ENCODE measurements around the gene MT1B. TPM values are rescaled to one million over a fixed set of nuclear protein-coding genes. Genes with fewer than 3 reads are reported as not detected.
"Not testable (repeated sequence)": the region's sequence is repeated elsewhere in the genome, so short reads cannot be mapped to it uniquely, and the experiment has no call there.

The MT1B gene
- polyA plus RNA-seq, 5 donors: not detected

DNA sequence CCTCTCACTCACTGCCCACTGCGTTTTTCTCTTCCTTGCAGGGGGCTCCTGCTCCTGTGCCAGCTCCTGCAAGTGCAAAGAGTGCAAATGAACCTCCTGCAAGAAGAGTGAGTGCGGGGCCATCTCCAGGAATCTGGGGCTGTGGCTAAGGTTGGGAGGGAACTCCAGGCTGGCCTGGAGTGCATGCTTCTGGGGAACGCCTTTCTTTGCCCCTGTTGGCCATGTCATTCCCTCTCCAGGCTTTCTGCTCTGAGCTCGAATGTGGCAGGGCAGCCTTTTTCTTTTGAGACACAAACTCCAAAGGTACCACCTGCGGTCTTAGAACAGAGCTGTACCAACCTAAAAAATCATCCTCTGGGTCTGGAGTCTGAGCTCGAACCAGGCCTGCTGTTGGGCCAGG, 33.5 kb upstream of the MT1B start:
- DNase-seq: no peak

DNA sequence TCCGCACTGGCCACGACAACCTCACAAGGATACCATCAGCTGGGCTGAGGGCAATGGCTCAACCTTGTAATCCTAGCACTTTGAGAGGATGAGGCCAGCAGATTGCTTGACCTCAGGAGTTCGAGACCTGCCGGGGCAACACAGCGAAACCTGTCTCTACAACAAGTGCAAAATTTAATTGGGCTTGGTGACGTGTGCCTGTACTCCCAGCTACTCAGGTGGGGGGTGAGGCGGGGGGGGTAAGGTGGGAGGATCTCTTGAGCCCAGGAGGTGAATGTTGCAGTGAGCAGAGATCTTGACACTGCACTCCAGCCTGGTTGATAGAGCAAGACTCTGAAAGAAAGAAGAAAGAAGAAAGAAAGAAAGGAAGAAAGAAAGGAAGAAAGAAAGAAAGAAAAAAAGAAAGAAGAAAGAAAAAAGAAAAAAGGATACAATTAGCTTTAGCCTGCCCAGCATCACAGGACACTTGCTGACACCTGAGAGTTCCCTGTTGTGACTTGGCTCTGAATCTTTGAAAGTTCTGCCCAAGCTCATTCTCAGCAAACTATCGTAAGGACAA, 31.3 kb upstream of the MT1B start:
- DNase-seq: no peak

DNA sequence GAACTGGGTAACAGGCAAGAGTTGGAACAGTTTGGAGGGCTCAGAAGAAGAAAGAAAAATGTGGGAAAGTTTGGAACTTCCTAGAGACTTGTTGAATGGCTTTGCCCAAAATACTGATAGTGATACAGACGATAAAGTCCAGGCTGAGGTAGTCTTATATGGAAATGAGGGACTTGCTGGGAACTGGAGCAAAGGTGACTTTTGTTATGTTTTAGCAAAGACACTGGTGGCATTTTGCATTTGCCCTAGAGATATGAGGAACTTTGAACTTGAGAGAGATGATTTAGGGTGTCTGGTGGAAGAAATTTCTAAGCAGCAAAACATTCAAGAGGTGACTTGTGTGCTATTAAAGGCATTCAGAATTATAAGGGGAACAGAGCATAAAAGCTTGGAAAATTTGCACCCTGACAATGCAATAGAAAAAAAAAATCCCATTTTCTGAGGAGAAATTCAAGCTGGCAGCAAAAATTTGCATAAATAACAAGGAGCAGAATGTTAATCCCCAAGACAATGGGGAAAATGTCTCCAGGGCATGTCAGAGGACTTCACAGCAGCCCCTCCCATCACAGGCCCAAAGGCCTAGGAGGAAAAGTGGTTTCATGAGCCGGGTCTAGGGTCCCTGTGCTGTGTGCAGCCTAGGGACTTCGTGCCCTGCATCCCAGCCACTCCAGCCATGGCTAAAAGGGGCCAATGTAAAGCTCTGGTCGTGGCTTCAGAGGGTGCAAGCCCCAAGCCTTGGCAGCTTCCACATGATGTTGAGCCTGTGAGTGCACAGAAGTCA, 29.8 kb upstream of the MT1B start:
- DNase-seq: not testable (repeated sequence)

DNA sequence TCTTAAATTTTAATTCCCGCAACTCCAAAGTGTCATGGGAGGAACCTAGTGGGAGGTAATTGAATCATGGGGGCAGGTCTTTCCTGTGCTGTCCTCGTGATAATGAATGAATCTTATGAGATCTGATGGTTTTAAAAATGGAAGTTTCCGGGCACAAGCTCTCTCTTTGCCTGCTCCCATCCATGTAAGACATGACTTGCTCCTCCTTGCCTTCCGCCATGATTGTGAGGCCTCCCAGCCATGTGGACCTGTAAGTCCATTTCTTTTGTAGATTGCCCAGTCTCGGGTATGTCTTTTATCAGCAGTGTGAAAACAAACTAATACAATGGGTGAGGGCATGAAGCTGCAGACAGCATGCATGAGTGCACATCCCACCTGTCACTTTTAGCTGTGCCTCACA, 28.5 kb upstream of the MT1B start:
- DNase-seq: not testable (repeated sequence)

DNA sequence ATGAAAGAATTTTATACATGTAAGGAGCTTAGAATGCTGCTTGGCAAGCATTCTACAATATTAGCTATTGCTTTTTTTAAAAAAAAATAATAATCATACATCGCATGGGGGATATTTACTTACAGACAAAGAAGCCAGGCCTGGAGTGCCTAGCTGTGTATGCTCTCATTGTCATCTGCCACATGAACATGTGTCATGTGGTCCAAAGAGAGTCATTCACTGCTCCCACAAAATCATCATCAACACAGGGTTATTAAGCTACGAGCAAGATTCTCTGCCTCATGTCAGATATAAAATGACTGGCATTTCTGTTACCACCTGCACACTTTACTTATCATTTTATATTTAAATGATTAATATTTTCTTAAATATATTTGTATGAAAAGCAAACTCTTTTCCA, 28.0 kb upstream of the MT1B start:
- DNase-seq: no peak

DNA sequence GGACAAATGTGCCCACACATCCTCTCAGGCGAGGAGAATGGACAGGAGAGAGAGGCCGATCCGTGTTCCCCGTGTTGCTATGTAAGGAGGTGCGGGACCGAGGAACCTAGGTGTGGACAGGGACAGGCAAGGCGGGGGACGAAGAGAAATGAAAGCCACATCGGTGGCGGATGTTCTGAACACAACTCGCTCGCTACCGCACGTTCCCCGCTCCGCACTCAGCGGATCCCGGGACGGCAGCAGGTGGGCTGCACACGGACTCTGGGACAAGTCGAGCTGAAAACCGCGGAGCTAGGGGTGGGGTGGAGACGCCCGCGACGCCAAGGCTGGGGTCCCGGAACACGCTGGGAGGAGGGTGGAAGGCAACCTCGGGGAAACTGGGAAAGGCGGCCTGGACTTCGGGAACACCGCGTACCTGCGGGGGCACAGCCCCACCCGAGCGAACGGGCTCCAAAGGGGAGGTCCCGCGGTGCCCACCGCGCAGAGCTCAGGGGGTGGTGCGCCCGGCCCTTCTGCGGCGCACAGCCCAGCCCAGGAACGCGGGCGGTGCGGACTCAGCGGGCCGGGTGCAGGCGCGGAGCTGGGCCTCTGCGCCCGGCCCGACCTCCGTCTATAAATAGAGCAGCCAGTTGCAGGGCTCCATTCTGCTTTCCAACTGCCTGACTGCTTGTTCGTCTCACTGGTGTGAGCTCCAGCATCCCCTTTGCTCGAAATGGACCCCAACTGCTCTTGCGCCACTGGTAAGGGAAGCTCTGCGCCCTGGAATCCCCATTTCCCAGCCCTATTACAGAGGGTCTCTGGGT, 26.3 kb upstream of the MT1B start, which contains the start of gene MT1E:
MT1E (plus strand) TSS at position 642 of the 803 bp plus-strand sequence; CDS start at position 713, 71 bp downstream.
- DNase-seq: no peak

DNA sequence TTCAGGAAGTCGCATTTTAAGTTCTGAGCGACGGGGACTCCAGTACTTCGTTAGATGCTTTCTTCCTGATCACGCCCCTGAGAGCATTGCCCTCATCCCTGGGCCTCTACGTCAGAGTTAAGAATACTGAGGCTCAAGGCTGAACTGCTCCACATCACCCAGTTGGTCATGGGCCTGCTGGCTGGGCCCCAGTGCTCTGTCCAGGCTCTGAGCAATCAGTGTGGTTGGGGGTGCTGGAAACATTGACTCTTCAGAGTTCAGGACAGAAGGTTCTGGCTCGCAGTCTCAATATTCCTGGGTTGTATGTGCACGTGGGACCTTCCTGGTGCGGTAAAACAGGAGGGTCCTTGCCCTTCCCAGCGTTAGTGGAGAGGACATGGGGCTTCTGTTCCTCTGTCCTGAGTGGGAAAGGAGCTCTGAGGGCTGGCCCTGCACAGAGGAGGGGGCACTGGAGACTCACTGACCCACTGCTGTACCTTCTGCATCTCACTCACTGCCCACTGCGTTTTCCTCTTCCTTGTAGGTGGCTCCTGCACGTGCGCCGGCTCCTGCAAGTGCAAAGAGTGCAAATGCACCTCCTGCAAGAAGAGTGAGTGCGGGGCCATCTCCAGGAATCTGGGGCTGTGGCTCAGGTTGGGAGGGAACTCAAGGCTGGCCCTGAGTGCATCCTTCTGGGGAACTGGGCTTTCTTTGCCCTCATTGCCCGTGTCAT, 25.6 kb upstream of the MT1B start:
- no peak for DNase-seq

DNA sequence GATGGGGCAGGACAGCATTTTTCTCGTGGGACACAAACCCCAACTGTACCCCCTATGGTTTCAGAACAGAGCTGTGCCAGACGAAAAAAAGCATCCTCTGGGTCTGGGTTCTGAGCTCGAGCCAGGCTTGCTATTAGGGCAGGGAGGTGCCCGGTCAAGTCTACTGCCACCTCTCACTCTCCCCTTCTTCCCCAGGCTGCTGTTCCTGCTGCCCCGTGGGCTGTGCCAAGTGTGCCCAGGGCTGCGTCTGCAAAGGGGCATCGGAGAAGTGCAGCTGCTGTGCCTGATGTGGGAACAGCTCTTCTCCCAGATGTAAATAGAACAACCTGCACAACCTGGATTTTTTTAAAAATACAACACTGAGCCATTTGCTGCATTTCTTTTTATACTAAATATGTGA, 25.0 kb upstream of the MT1B start:
- DNase-seq: no peak

DNA sequence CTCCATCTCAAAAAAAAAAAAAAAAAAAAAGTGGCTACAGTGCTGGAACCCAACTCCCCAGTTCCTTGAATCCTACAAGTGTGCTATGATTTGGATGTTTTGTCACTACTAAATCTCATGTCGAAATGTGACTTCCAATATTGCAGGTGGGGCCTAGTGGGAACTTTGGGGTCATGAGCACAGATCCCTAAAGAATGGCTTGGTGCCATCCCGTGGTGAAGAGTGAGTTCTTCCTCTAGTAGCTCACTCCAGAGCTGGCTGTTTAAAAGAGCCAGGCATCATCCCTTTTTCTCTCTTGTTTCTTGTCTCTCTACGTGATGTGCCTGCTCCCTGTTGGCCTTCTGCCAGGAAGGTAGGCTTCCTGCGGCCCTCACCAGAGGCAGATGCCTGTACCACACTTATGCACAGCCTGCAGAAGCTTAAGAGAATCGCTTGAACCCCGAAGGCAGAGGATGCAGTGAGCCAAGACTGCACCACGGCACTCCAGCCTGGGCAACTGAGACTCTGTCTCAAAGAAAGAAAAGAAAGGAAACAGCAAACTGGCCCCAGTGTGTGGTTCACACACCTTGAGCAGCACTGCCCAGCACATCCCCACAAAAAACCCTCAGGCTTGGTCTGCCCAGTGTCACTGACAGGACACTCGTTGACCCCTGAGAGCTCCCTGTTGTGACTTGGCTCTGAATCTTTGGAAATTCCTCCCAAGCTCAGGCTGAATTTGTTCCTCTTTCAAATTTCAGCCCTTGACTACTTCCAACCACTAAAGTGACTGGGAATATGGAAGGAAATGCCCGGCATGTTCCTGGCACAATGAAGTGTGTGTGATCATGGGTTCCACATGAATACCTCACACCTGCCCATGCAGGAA, 23.0 kb upstream of the MT1B start:
- DNase-seq: no peak

DNA sequence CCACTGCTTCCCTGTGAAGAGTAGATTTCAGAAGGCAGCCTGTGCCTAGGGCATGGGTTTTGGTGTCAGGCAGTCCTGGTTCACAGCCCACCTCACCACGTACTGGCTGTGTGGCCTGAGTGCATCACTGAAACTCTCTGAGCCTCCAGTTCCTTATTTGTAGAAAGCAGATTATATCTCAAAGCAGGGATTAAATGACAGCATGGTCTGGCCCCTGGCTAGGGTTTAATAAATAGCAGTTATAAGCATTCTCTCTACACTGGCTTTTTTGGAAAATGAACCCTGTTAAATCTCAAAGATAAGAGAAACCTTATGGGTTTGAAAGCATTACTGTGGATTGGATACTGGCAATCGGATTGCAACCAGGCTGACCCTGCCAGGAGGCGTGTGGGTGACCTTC, 22.2 kb upstream of the MT1B start:
- DNase-seq: no peak

DNA sequence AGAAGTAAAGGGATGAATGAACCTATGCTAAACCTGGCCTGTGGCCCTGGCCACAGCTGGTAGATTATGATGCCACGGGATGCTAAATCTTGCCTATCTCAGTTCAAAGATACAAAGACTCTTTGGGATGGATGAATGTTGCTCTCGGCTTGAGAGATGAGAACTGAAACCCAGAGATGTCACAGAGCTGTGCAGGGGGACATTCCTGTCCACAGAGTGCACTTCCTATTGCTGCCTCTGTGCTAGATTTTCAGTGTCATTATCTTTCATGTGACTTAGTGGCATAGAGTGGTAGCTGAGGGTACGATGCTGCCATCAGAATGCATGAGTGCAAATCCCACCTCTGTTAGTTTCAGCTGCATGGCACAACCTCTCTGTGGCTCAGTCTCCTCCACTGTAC, 21.6 kb upstream of the MT1B start:
- DNase-seq: no peak

DNA sequence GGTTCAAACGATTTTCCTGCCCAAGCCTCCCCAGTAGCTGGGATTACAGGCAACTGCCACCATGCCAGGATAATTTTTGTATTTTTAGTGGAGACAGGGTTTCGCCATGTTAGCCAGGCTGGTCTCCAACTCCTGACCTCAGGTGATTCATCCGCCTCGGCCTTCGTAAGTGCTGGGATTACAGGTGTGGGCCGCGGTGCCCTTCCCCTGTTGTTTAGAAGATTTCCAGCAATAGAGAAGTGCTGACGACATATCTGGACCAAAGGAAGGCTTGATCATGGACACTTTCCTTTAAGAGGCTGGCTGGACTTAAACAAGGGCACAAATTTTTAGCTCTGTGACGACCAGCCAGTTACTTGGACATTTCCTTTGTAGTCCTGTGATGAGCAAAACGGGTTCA, 20.5 kb upstream of the MT1B start:
- no peak for DNase-seq

DNA sequence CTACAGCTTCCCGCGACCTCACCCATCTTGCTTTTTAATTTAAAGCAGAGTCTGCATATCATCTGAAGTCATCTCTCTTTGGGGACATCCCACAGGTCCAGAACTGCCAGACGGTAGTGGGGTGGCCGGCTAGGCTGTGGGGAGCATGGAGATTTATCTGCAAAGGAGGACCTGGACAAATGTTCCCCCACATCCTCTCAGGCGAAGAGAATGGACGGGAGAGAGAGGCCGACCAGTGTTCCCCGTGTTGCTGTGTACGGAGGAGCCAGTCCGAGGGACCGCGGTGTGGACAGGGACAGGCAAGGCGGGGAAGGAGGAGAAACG, 19.9 kb upstream of the MT1B start:
- DNase-seq: no peak

DNA sequence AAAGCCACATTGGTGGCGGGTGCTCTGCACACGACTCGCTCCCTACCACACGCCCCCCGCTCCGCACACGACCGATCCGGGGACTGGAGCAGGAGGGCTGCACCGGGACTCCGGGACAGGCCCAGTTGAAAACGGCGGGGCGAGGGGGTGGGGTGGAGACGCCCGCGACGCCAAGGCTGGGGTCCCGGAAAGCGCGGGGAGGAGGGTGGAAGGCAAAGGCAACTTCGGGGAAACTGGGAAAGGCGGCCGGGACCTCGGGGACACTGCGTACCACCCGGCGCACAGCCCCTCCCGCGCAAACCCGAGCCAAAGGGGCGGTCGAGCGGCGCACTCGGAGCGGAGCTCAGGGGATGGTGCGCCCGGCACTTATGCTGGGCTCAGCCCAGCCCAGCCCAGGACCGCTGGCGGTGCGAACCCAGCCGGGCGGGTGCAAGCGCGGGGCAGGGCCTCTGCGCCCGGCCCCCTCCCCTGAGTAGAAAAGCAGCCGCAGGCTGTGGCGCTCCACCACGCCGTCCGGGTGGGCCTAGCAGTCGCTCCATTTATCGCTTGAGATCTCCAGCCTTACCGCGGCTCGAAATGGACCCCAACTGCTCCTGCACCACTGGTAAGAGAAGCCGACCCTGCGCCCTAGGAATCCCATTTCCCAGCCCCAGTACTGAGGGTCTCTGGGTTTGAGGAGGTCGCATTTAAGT, 19.4 kb upstream of the MT1B start, which contains the start of gene MT1M:
MT1M (plus strand) TSS at position 504 of the 692 bp plus-strand sequence; CDS start at position 577, 73 bp downstream.
- DNase-seq: no peak

DNA sequence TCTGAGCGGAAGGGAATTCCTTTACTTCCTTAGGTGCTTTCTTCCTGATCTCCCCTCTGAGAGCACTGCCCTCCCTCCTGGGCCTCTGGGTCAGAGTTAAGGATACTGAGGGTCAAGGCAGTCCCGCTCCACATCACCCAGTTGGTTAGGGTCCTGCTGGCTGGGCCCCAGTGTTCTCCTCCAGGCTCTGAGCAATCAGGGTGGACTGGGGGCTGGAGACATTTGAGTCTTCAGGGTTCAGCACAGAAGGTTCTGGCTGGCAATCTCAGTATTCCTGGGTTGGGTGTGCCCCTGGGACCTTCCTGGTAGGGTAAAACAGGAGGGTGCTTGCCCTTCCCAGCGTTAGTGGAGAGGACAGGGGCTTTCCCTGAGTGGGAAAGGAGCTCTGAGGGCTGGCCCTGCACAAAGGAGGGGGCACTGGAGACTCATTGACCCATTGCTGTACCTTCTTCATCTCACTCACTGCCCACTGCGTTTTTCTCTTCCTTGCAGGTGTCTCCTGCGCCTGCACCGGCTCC, 18.8 kb upstream of the MT1B start:
- no peak for DNase-seq

DNA sequence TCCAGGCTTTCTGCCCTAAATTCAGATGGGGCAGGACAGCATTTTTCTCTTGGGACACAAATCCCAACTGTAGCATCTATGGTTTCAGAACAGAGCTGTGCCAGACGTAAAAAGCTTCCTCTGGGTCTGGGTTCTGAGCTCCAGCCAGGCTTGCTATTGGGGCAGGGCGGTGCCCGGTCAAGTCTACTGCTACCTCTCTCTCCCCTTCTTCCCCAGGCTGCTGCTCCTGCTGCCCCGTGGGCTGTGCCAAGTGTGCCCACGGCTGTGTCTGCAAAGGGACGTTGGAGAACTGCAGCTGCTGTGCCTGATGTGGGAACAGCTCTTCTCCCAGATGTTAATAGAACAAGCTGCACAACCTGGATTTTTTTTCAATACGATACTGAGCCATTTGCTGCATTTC, 18.2 kb upstream of the MT1B start:
- DNase-seq: no peak

DNA sequence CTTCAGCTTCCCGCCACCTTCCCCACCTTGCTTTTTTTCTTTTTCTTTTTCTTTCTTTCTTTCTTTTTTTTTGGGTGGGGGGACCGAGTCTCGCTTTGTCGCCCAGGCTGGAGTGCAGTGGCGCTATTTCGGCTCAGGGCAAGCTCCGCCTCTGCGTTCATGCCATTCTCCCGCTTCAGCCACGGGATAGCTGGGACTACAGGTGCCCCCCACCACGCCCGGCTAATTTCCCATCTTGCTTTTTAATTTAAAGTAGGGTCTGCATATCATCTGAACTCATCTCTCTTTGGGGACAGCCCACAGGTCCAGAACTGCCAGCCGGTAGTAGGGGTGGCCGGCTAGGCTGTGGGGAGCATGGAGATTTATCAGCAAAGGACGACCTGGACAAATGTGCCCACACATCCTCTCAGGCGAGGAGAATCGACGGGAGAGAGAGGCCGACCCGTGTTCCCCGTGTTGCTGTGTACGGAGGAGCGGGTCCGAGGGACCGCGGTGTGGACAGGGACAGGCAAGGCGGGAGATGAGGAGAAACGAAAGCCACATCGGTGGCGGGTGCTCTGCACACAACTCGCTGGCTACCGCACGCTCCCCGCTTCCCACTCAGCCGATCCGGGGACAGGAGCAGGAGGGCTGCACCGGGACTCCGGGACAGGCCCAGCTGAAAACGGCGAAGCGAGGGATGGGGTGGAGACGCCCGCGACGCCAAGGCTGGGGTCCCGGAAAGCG, 16.8 kb upstream of the MT1B start:
- no peak for DNase-seq

DNA sequence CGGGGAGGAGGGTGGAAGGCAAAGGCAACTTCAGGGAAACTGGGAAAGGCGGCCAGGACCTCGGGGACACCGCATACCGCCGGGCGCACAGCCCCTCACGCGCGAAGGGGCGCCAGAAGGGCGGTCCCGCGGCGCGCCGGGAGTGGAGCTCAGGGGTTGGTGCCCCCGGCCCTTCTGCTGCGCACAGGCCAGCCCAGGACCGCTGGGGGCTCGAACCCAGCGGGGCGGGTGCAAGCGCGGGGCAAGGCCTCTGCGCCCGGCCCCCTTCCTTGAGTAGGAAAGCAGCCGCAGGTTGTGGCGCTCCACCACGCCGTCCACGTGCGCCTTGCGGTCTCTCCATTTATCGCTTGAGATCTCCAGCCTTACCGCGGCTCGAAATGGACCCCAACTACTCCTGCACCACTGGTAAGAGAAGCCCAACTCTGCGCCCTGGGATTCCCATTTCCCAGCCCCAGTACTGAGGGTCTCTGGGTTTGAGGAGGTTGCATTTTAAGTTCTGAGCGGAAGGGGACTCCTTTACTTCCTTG, 16.2 kb upstream of the MT1B start:
- DNase-seq: no peak

All from right lung (tissue), 5 donors.